Brain microvascular endothelial cell (primary cell): ENCODE data around the gene NDUFA11.

Experiments
- DNase-seq: peaks from one replicate; pipeline ENCODE4 v3.0.0-alpha.2; 2020
- H3K27ac ChIP-seq: fragments of 250-450 bp; sonication (Bioruptor Pico); 2 replicates; pipeline ENCODE4 v1.5.1; 2020; ENCODE audit warnings: mild to moderate bottlenecking, moderate library complexity
- H3K27me3 ChIP-seq: fragments of 250-450 bp; sonication (Bioruptor Pico); replicated peaks from 2 replicates; pipeline ENCODE4 v1.5.1; 2020; ENCODE audit warnings: mild to moderate bottlenecking
- H3K36me3 ChIP-seq: fragments of 250-450 bp; sonication (Bioruptor Pico); replicated peaks from 2 replicates; pipeline ENCODE4 v1.5.1; 2020; ENCODE audit warnings: mild to moderate bottlenecking
- H3K4me3 ChIP-seq: 2 replicates; pipeline ENCODE4 v1.5.1; 2011; ENCODE audit warnings: low read depth, mild to moderate bottlenecking, control low read depth, low read length, moderate library complexity
- in situ Hi-C: cut with HindIII; loops from 2 replicates; pipeline ENCODE4 v1.10.0; 2017; ENCODE audit warnings: low sequenced_read_pairs, low pct_ligation_motif_present
- TF ChIP-seq, protein P1 (sequence below): IDR thresholded peaks from 2 replicates; pipeline ENCODE4 v1.5.1; 2011; ENCODE audit warnings: low read depth, mild to moderate bottlenecking, moderate library complexity, low read length, control low read depth, inconsistent platforms; ENCODE audit errors: missing control alignments

NDUFA11 gene

DNA sequence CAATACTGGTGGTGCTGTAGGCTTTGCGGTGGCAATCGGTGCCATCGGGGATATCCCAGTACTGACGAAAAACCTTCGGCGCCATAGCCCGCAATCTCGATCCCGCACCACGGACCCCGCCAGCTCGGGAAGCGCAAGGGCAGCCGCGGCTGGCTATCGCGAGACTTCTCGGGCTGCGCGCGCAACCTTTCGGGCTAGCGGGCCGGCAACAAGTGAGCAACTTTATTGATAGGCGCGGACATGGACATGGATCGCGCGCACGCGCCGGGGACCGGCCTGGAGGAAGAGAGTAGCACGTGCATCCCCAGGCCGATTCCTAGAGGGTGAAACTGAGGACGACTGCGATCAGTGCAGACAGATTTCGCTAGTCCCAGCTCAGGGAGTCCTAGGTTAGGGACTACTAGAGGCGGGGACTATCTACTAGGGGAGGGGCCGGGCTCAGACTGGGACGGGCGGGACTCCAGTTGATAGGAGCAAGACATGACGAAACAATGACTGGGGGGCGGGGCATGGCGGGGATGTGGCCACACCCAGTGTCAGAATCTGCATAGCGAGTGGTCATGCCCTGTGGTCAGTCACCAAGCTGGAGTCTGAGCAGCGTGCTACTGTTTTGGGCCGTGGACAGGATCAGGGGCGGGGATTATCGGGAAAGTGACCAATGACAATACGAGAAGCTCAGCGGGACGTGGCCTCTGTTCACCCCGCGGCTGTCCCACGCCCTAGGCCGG lies at the start of gene NDUFA11:
Gene NDUFA11 (minus strand): TSS at position 167 of the 728 bp plus-strand sequence. CDS start 82 bp downstream, at position 85.
- Histone ChIP-seq H3K27me3 (no peaks in the 10 kb centered on the region), H3K27ac (peak within 1 kb of the TSS; percentile 95), H3K36me3 (peaks cover 7% of the 10 kb centered on the region), H3K4me3 (peak within 1 kb of the TSS; percentile 99)
- peak; percentile 99 for DNase-seq
- in situ Hi-C loops: no loop called here
- TF ChIP-seq, protein P1, sequence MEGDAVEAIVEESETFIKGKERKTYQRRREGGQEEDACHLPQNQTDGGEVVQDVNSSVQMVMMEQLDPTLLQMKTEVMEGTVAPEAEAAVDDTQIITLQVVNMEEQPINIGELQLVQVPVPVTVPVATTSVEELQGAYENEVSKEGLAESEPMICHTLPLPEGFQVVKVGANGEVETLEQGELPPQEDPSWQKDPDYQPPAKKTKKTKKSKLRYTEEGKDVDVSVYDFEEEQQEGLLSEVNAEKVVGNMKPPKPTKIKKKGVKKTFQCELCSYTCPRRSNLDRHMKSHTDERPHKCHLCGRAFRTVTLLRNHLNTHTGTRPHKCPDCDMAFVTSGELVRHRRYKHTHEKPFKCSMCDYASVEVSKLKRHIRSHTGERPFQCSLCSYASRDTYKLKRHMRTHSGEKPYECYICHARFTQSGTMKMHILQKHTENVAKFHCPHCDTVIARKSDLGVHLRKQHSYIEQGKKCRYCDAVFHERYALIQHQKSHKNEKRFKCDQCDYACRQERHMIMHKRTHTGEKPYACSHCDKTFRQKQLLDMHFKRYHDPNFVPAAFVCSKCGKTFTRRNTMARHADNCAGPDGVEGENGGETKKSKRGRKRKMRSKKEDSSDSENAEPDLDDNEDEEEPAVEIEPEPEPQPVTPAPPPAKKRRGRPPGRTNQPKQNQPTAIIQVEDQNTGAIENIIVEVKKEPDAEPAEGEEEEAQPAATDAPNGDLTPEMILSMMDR: no peak

DNA sequence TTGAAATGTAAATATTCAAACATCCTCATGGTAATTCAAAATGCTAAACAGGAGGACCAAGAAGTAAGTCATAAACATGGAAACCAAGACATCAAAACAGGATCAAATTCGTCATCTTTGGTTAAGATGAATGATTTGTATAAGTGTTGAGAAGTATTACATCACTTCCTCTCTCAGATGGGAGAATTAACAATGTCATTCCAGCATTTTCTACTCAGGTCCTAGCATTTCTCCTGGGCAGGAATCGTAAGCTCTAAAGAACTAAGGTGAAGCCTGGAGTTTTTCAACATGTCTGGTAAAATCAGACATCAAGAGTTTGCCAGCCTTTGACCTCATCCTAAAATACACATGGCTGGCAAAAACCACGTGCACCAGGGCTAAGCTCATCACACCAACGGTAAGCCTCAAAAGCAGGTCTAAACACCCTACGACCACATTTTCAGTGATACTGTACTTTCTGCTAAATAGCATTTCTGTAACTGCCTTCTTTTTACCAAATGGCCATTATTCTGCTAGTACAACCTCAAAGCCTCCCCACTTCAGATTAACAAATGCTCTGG lies 49.5 kb upstream of the NDUFA11 start:
- Histone ChIP-seq H3K4me3 (no peak overlapping the region), H3K27ac (peak overlapping the region; percentile 69), H3K36me3 (peaks cover 4% of the 10 kb centered on the region), H3K27me3 (no peaks in the 10 kb centered on the region)
- in situ Hi-C loops: no loop called here
- TF ChIP-seq, protein P1: no peak
- no peak for DNase-seq

DNA sequence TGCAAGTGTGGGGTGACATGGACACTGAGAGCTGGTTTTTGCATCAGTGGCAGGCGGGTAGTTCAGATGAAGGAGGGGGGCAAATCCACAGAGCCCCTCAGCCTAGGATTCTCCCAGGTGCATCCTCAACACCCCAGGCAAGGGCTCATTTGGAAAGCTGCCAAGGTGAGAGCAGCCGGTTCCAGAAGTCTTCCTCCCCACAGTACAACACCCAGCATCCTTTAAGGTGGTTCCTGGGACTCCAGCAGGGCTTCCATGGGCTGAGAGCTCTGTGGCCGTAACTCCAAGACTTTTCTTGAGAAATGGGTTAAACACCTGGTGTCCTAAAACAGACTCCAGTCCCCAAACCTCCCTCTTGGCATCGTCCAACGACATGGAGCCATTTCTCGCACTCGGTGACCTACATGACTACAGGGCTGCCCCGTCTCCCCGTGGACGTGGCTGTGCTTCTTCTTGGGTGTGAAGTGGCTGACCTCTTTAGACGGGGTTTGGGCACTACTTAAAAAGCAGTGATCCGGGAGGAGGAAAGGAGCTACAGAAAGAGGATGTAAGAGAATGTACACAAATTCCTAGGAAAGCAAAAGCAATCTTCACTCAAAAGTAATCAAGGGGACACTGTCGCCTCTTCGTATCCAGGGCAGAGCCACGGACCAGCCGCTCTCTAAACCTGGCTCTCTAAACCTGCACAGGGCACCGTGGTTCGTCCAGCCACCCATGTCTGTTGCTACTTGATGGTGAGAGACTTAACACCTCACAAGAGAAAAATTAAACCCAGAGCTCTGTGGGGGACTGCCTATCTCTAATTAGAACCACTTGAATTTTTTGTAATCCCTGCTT lies 48.8 kb upstream of the NDUFA11 start:
- Histone ChIP-seq H3K27ac (no peak overlapping the region), H3K4me3 (no peak overlapping the region), H3K36me3 (peaks cover 4% of the 10 kb centered on the region), H3K27me3 (no peaks in the 10 kb centered on the region)
- no peak for DNase-seq
- in situ Hi-C loops: no loop called here
- TF ChIP-seq, protein P1: no peak

DNA sequence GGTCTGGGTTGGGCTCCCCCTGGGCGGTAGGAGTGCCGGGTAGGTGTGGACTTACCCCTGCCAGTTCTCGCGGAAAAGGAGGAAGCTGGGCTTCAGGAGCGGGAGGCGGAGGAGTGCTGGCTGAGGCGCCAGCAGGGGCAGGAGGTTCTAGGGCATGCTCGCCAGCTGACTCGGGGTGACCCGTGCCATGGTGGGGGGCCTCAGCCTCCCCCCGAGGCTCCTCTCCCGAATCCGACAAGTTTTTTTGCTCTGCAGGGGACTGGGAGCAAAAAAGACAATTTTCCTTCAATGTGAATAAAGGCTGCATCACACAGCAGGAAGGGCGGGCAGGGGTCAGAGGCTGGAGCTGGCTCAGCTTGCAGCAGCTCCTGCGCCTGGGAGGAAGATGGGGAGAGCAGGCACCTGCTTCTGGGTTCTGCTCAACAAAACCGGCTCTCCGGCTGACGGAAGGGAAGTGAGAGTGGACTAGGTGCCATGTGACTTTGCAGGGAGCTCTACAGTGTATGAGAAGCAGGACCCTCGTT lies 47.8 kb upstream of the NDUFA11 start:
- DNase-seq: no peak
- Histone ChIP-seq H3K4me3 (no peak overlapping the region), H3K36me3 (peaks cover 4% of the 10 kb centered on the region), H3K27me3 (no peaks in the 10 kb centered on the region), H3K27ac (no peak overlapping the region)
- in situ Hi-C loops: no loop called here
- TF ChIP-seq, protein P1: no peak

DNA sequence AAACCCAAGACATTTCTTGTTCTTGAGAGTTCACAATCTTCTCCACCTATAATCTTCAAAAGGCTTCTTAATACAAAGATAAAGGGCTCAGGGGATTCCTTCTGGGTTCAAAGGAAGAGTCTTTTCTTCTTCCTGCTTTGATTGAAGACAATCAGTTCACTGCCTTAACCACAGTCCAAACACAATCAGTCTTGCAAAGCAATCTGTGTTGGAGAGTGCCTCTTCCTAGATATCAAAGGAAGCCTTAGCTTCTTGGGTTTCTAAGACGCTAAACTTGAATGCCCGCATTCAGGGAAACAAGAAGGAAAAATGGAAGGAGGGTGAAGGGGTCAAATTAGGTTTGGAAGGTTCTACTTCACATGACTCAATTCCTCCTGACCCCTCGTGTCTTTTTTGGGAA lies 47.2 kb upstream of the NDUFA11 start:
- Histone ChIP-seq H3K36me3 (peaks cover 4% of the 10 kb centered on the region), H3K27me3 (no peaks in the 10 kb centered on the region), H3K27ac (no peak overlapping the region), H3K4me3 (no peak overlapping the region)
- no peak for DNase-seq
- in situ Hi-C loops: no loop called here
- TF ChIP-seq, protein P1: no peak
